Neural progenitor cell (in vitro differentiated cells): ENCODE data around the gene SLCO1B1. TPM values are rescaled to one million over a fixed set of nuclear protein-coding genes. Genes with fewer than 3 reads are reported as not detected.
"Not testable (repeated sequence)": the region's sequence is repeated elsewhere in the genome, so short reads cannot be mapped to it uniquely, and the experiment has no call there.

Experiments
- DNase-seq: peaks from one replicate; pipeline ENCODE4 v3.0.0-alpha.2; 2016; ENCODE audit warnings: low spot score
- H2AFZ ChIP-seq: fragments of 200-600 bp; sonication (generic); replicated peaks from 2 replicates; pipeline ENCODE4 v1.6.1; 2016; ENCODE audit warnings: antibody characterized with exemption
- H3F3A ChIP-seq: fragments of 200-600 bp; sonication (generic); 2 replicates; pipeline ENCODE4 v1.6.1; 2016; ENCODE audit warnings: antibody characterized with exemption, low read depth
- H3K27ac ChIP-seq: fragments of 200-600 bp; sonication (generic); 2 replicates; pipeline ENCODE4 v1.5.1; 2016; ENCODE audit warnings: mild to moderate bottlenecking
- H3K27me3 ChIP-seq: fragments of 200-600 bp; sonication (generic); 2 replicates; pipeline ENCODE4 v1.6.1; 2016; ENCODE audit warnings: mild to moderate bottlenecking, moderate library complexity
- H3K36me3 ChIP-seq: fragments of 200-600 bp; sonication (generic); 2 replicates; pipeline ENCODE4 v1.5.1; 2016
- H3K4me1 ChIP-seq: fragments of 200-600 bp; sonication (generic); 2 replicates; pipeline ENCODE4 v1.6.1; 2016; ENCODE audit warnings: mixed run types
- H3K4me2 ChIP-seq: fragments of 200-600 bp; sonication (generic); 2 replicates; pipeline ENCODE4 v1.6.1; 2016
- H3K4me3 ChIP-seq: fragments of 200-600 bp; sonication (generic); 2 replicates; pipeline ENCODE4 v1.5.1; 2016
- H3K79me2 ChIP-seq: fragments of 200-600 bp; sonication (generic); 2 replicates; pipeline ENCODE4 v1.6.1; 2016; ENCODE audit warnings: low read depth
- H3K9ac ChIP-seq: fragments of 200-600 bp; sonication (generic); 2 replicates; pipeline ENCODE4 v1.6.1; 2016
- H3K9me3 ChIP-seq: fragments of 200-600 bp; sonication (generic); 2 replicates; pipeline ENCODE4 v1.5.1; 2016; ENCODE audit warnings: low read depth
- H4K20me1 ChIP-seq: fragments of 200-600 bp; sonication (generic); 2 replicates; pipeline ENCODE4 v1.6.1; 2016; ENCODE audit warnings: low read depth
- H3K27ac Mint-ChIP-seq: 3 replicates; pipeline ENCODE4 v1.8.0; 2021; ENCODE audit warnings: mixed read lengths
- H3K27me3 Mint-ChIP-seq: 2 replicates; pipeline ENCODE4 v1.8.0; 2022; ENCODE audit warnings: low read depth, mild to moderate bottlenecking, inconsistent platforms, moderate library complexity, mixed read lengths; ENCODE audit not compliant: insufficient read depth
- H3K36me3 Mint-ChIP-seq: 3 replicates; pipeline ENCODE4 v1.8.0; 2021; ENCODE audit warnings: mixed read lengths
- H3K4me1 Mint-ChIP-seq: 3 replicates; pipeline ENCODE4 v1.8.0; 2021; ENCODE audit warnings: mixed read lengths
- H3K4me3 Mint-ChIP-seq: 3 replicates; pipeline ENCODE4 v1.8.0; 2021; ENCODE audit warnings: mild to moderate bottlenecking, moderate library complexity, mixed read lengths
- H3K9me3 Mint-ChIP-seq: 3 replicates; pipeline ENCODE4 v1.8.0; 2020; ENCODE audit warnings: mixed read lengths
- EZH2 ChIP-seq: fragments of 200-600 bp; sonication (generic); IDR thresholded peaks from 2 replicates; pipeline ENCODE4 v1.6.1; 2017; ENCODE audit warnings: antibody characterized with exemption, mild to moderate bottlenecking, moderate library complexity
- EZH2phosphoT487 ChIP-seq: fragments of 200-600 bp; sonication (generic); IDR thresholded peaks from 2 replicates; pipeline ENCODE4 v1.6.1; 2017; ENCODE audit warnings: antibody characterized with exemption
- total RNA-seq: library from RNA; depleted of rRNA; stranded (reverse); fragments of >200 nt; gene quantifications from 2 replicates; pipeline ENCODE4 v1.2.3, GENCODE V29; 2015; ENCODE audit warnings: low replicate concordance
- TF ChIP-seq, protein P1 (sequence below): fragments of 200-600 bp; sonication (generic); IDR thresholded peaks from 2 replicates; pipeline ENCODE4 v1.5.1; 2017; ENCODE audit warnings: antibody characterized with exemption, mild to moderate bottlenecking

SLCO1B1 gene
- total RNA-seq, 1 donor from 2014 or later = not detected

GRCh38 chr12:21117995-21118394 is 13.0 kb upstream of the SLCO1B1 start:
- Histone ChIP-seq H3K36me3 (no peaks in the 10 kb centered on the region), H3K4me3 (no peak overlapping the region), H3F3A (no peaks in the 10 kb centered on the region), H3K9me3 (no peaks in the 10 kb centered on the region), H3K27ac (no peak overlapping the region), H4K20me1 (no peaks in the 10 kb centered on the region), H3K27me3 (no peaks in the 10 kb centered on the region), H3K9ac (no peak overlapping the region), H3K4me1 (no peaks in the 10 kb centered on the region), H3K79me2 (no peaks in the 10 kb centered on the region), H2AFZ (no peak overlapping the region), H3K4me2 (no peak overlapping the region)
- H3K27ac Mint-ChIP-seq = no peak overlapping the region
- H3K4me3 Mint-ChIP-seq = no peak overlapping the region
- no peaks in the 10 kb centered on the region for H3K9me3 Mint-ChIP-seq
- H3K36me3 Mint-ChIP-seq = no peaks in the 10 kb centered on the region
- H3K4me1 Mint-ChIP-seq = no peaks in the 10 kb centered on the region
- H3K27me3 Mint-ChIP-seq = no peaks in the 10 kb centered on the region
- no peak for DNase-seq
- TF ChIP-seq EZH2 = no peak
- TF ChIP-seq EZH2phosphoT487 = no peak
- TF ChIP-seq, protein P1, sequence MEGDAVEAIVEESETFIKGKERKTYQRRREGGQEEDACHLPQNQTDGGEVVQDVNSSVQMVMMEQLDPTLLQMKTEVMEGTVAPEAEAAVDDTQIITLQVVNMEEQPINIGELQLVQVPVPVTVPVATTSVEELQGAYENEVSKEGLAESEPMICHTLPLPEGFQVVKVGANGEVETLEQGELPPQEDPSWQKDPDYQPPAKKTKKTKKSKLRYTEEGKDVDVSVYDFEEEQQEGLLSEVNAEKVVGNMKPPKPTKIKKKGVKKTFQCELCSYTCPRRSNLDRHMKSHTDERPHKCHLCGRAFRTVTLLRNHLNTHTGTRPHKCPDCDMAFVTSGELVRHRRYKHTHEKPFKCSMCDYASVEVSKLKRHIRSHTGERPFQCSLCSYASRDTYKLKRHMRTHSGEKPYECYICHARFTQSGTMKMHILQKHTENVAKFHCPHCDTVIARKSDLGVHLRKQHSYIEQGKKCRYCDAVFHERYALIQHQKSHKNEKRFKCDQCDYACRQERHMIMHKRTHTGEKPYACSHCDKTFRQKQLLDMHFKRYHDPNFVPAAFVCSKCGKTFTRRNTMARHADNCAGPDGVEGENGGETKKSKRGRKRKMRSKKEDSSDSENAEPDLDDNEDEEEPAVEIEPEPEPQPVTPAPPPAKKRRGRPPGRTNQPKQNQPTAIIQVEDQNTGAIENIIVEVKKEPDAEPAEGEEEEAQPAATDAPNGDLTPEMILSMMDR = no peak

DNA sequence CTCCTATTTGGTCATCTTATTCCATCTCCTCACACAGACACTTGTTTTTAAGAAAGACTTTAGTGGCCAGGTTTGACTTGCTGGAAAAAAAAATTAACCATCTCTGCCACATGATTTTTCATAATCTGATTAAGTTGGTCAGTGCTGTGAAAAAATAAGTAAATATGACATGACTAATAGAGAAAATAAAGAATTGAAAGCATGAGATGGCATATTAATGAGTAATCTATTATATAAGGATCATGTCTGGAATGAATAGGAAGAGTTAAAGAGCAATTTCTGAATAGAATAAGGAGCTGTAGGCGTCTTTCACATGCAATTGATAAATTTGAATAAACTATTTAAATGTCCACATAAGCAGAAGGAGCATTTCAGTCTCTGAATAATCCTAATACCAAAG is 12.2 kb upstream of the SLCO1B1 start:
- Mint-ChIP-seq H3K36me3 (no peaks in the 10 kb centered on the region), H3K27ac (no peak overlapping the region), H3K9me3 (no peaks in the 10 kb centered on the region), H3K27me3 (no peaks in the 10 kb centered on the region), H3K4me3 (no peak overlapping the region), H3K4me1 (no peaks in the 10 kb centered on the region)
- Histone ChIP-seq H3K4me2 (no peak overlapping the region), H3K9me3 (no peaks in the 10 kb centered on the region), H3K9ac (no peak overlapping the region), H3K79me2 (no peaks in the 10 kb centered on the region), H2AFZ (no peak overlapping the region), H3K27ac (no peak overlapping the region), H3K4me3 (no peak overlapping the region), H4K20me1 (no peaks in the 10 kb centered on the region), H3K36me3 (no peaks in the 10 kb centered on the region), H3K27me3 (no peaks in the 10 kb centered on the region), H3F3A (no peaks in the 10 kb centered on the region), H3K4me1 (no peaks in the 10 kb centered on the region)
- no peak for DNase-seq
- TF ChIP-seq, protein P1 = no peak
- TF ChIP-seq EZH2phosphoT487 (no peak), EZH2 (no peak)

DNA sequence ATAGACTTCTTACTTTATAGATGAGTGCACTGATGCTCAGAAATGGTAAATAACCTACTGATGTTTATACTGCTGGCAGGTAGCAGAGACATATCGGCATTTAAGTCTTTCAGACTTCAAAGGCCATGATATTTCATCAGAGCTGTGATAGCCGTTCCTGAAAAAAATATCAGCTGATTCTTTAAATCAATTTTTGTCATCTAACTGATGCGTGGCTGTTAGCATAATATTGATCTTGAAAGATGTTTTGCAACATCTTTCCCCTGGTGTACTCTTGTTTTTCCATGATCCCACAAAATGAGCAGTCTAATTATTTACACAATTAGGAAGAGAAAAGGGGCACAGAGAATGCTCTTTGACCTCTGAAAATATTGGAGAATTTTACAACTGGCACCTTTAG is 1.6 kb upstream of the SLCO1B1 start:
- DNase-seq = no peak
- Histone ChIP-seq H3K4me3 (no peak overlapping the region), H4K20me1 (no peaks in the 10 kb centered on the region), H3K27me3 (no peaks in the 10 kb centered on the region), H3K9ac (no peak overlapping the region), H3K4me2 (no peak overlapping the region), H3K79me2 (no peaks in the 10 kb centered on the region), H3F3A (no peaks in the 10 kb centered on the region), H3K36me3 (no peaks in the 10 kb centered on the region), H3K9me3 (no peaks in the 10 kb centered on the region), H3K4me1 (no peaks in the 10 kb centered on the region), H3K27ac (no peak overlapping the region), H2AFZ (no peak overlapping the region)
- H3K36me3 Mint-ChIP-seq = no peaks in the 10 kb centered on the region
- TF ChIP-seq EZH2 = no peak
- TF ChIP-seq, protein P1 = no peak
- TF ChIP-seq EZH2phosphoT487 = no peak
- H3K27ac Mint-ChIP-seq = no peak overlapping the region
- H3K4me1 Mint-ChIP-seq = no peaks in the 10 kb centered on the region
- no peak overlapping the region for H3K4me3 Mint-ChIP-seq
- H3K27me3 Mint-ChIP-seq = no peaks in the 10 kb centered on the region
- no peaks in the 10 kb centered on the region for H3K9me3 Mint-ChIP-seq

GRCh38 chr12:21129906-21130305 is 1.1 kb upstream of the SLCO1B1 start:
- Histone ChIP-seq H3K9ac (no peak overlapping the region), H4K20me1 (no peaks in the 10 kb centered on the region), H3K9me3 (no peaks in the 10 kb centered on the region), H3F3A (no peaks in the 10 kb centered on the region), H3K4me3 (no peak overlapping the region), H3K36me3 (no peaks in the 10 kb centered on the region), H2AFZ (no peak overlapping the region), H3K27ac (no peak overlapping the region), H3K79me2 (no peaks in the 10 kb centered on the region), H3K27me3 (no peaks in the 10 kb centered on the region), H3K4me2 (no peak overlapping the region), H3K4me1 (no peaks in the 10 kb centered on the region)
- no peak overlapping the region for H3K27ac Mint-ChIP-seq
- no peak overlapping the region for H3K4me3 Mint-ChIP-seq
- no peaks in the 10 kb centered on the region for H3K36me3 Mint-ChIP-seq
- no peaks in the 10 kb centered on the region for H3K9me3 Mint-ChIP-seq
- no peak for DNase-seq
- TF ChIP-seq EZH2 (no peak), EZH2phosphoT487 (no peak)
- TF ChIP-seq, protein P1 = no peak
- H3K4me1 Mint-ChIP-seq = no peaks in the 10 kb centered on the region
- no peaks in the 10 kb centered on the region for H3K27me3 Mint-ChIP-seq

DNA sequence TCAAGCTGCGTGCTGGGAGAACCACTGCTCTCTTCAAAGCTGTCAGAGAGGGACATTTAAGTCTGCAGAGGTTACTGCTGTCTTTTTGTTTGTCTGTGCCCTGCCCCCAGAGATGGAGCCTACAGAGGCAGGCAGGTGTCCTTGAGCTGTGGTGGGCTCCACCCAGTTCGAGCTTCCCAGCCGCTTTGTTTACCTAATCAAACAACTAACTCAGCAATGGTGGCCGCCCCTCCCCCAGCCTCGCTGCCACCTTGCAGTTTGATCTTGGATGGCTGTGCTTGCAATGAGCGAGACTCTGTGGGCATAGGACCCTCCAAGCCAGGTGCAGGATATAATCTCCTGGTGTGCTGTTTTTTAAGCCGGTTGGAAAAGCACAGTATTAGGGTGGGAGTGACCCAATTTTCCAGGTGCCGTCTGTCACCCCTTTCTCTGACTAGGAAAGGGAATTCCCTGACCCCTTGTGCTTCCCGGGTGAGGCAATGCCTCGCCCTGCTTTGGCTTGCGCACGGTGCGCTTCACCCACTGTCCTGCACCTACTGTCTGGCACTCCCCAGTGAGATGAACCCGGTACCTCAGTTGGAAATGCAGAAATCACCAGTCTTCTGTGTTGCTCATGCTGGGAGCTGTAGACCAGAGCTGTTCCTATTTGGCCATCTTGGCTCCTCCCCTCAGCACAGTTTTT is 6.5 kb downstream of the SLCO1B1 start:
- not testable (repeated sequence) for H2AFZ ChIP-seq, H3K79me2 ChIP-seq, H3K27ac ChIP-seq, H4K20me1 ChIP-seq, H3K4me3 Mint-ChIP-seq, H3K36me3 ChIP-seq, H3K9me3 Mint-ChIP-seq, H3K9ac ChIP-seq, H3K9me3 ChIP-seq, H3F3A ChIP-seq, H3K36me3 Mint-ChIP-seq, H3K27me3 Mint-ChIP-seq, DNase-seq, H3K27me3 ChIP-seq, H3K4me1 Mint-ChIP-seq, H3K4me3 ChIP-seq, H3K27ac Mint-ChIP-seq, H3K4me1 ChIP-seq, H3K4me2 ChIP-seq
